Measurements from ENCODE around the gene MRE11. TPM values are rescaled to one million over a fixed set of nuclear protein-coding genes. Genes with fewer than 3 reads are reported as not detected.

The MRE11 gene
- total and polyA plus RNA-seq, 10 of the 15 experiments (the other 5 are each of a cell fraction or from before 2014, with no cell fraction given) = 16.2 to 39.2 (median 26.9) TPM

DNA sequence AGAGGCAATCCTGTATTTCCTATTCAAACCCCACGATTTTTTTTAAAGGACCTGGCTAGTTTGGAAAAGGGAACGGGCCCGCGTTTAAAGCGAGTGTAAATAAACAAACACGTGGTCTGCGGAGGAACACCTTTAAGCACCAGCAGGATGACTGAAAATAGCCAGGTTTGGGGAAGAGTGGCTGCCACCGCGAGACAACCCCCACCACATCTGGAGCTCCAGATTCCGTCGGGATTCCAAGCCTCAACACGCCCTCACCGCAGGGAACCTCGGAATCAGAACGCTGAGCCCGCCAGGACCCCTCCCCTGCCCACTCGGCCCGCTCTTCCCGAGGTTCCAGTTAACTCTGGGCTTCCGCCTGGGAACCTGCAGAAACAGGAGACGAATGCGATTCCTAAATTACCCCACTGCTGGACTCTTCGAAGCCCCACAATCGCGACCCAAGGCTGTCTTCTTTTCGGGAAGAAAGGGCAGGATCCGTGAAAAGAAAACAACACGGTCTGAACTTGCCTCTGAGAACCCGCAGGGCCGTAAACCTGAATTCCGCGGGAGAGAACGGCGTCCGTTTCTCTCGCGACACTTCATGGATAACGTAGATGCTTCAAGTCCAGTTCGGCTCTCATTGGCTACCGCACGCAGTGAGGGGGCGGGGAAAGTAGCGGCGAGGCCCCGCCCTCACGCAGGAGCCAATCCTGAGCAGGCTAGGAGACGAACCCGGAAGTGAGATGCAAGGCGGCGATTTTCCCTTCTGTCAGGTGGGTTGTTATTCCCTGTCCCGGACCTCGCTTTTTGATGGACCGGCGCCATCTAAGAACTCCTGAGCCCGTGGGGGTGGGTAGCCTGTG lies at the start of gene MRE11, which contains the start of gene ANKRD49 (continued):
- TF ChIP-seq, protein P1, sequence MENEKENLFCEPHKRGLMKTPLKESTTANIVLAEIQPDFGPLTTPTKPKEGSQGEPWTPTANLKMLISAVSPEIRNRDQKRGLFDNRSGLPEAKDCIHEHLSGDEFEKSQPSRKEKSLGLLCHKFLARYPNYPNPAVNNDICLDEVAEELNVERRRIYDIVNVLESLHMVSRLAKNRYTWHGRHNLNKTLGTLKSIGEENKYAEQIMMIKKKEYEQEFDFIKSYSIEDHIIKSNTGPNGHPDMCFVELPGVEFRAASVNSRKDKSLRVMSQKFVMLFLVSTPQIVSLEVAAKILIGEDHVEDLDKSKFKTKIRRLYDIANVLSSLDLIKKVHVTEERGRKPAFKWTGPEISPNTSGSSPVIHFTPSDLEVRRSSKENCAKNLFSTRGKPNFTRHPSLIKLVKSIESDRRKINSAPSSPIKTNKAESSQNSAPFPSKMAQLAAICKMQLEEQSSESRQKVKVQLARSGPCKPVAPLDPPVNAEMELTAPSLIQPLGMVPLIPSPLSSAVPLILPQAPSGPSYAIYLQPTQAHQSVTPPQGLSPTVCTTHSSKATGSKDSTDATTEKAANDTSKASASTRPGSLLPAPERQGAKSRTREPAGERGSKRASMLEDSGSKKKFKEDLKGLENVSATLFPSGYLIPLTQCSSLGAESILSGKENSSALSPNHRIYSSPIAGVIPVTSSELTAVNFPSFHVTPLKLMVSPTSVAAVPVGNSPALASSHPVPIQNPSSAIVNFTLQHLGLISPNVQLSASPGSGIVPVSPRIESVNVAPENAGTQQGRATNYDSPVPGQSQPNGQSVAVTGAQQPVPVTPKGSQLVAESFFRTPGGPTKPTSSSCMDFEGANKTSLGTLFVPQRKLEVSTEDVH (IDR thresholded peaks at IDR 0.05; ENCODE audit: low read depth, partially characterized antibody) = peak; percentile 63
- TF ChIP-seq ZZZ3 (IDR thresholded peaks at IDR 0.05; ENCODE audit: control insufficient read depth, insufficient read length, low read depth) = no peak
- TF ChIP-seq SMAD5 (IDR thresholded peaks at IDR 0.05; ENCODE audit: low read depth) = peak; percentile 22; the same call in 1 of the 2 replicates
- TF ChIP-seq YBX1 (IDR thresholded peaks at IDR 0.05) = no peak
- TF ChIP-seq YY1 (IDR thresholded peaks at IDR 0.05; ENCODE audit: low read depth, low read length) = 0 out of 2 replicates have a peak, but pooled peaks have one; percentile 6
- no peak for TF ChIP-seq RBBP5 (conservative IDR thresholded peaks at IDR 0.05)
- no peak for TF ChIP-seq LARP7 (IDR thresholded peaks at IDR 0.05)
- TF ChIP-seq, protein P2, sequence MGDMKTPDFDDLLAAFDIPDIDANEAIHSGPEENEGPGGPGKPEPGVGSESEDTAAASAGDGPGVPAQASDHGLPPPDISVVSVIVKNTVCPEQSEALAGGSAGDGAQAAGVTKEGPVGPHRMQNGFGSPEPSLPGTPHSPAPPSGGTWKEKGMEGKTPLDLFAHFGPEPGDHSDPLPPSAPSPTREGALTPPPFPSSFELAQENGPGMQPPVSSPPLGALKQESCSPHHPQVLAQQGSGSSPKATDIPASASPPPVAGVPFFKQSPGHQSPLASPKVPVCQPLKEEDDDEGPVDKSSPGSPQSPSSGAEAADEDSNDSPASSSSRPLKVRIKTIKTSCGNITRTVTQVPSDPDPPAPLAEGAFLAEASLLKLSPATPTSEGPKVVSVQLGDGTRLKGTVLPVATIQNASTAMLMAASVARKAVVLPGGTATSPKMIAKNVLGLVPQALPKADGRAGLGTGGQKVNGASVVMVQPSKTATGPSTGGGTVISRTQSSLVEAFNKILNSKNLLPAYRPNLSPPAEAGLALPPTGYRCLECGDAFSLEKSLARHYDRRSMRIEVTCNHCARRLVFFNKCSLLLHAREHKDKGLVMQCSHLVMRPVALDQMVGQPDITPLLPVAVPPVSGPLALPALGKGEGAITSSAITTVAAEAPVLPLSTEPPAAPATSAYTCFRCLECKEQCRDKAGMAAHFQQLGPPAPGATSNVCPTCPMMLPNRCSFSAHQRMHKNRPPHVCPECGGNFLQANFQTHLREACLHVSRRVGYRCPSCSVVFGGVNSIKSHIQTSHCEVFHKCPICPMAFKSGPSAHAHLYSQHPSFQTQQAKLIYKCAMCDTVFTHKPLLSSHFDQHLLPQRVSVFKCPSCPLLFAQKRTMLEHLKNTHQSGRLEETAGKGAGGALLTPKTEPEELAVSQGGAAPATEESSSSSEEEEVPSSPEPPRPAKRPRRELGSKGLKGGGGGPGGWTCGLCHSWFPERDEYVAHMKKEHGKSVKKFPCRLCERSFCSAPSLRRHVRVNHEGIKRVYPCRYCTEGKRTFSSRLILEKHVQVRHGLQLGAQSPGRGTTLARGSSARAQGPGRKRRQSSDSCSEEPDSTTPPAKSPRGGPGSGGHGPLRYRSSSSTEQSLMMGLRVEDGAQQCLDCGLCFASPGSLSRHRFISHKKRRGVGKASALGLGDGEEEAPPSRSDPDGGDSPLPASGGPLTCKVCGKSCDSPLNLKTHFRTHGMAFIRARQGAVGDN (IDR thresholded peaks at IDR 0.05) = no peak
- TF ChIP-seq EP300 (IDR thresholded peaks at IDR 0.05; ENCODE audit: borderline replicate concordance in 1 of 2, control insufficient read depth in 1 of 2, low read depth in 2 of 2, low read length in 2 of 2) = no peak
- peak; percentile 75 for TF ChIP-seq IKZF1 (conservative IDR thresholded peaks at IDR 0.05)
- TF ChIP-seq, protein P3, sequence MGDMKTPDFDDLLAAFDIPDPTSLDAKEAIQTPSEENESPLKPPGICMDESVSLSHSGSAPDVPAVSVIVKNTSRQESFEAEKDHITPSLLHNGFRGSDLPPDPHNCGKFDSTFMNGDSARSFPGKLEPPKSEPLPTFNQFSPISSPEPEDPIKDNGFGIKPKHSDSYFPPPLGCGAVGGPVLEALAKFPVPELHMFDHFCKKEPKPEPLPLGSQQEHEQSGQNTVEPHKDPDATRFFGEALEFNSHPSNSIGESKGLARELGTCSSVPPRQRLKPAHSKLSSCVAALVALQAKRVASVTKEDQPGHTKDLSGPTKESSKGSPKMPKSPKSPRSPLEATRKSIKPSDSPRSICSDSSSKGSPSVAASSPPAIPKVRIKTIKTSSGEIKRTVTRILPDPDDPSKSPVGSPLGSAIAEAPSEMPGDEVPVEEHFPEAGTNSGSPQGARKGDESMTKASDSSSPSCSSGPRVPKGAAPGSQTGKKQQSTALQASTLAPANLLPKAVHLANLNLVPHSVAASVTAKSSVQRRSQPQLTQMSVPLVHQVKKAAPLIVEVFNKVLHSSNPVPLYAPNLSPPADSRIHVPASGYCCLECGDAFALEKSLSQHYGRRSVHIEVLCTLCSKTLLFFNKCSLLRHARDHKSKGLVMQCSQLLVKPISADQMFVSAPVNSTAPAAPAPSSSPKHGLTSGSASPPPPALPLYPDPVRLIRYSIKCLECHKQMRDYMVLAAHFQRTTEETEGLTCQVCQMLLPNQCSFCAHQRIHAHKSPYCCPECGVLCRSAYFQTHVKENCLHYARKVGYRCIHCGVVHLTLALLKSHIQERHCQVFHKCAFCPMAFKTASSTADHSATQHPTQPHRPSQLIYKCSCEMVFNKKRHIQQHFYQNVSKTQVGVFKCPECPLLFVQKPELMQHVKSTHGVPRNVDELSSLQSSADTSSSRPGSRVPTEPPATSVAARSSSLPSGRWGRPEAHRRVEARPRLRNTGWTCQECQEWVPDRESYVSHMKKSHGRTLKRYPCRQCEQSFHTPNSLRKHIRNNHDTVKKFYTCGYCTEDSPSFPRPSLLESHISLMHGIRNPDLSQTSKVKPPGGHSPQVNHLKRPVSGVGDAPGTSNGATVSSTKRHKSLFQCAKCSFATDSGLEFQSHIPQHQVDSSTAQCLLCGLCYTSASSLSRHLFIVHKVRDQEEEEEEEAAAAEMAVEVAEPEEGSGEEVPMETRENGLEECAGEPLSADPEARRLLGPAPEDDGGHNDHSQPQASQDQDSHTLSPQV (IDR thresholded peaks at IDR 0.05) = no peak
- no peak for TF ChIP-seq PAX5 (IDR thresholded peaks at IDR 0.05; ENCODE audit: borderline replicate concordance, low read depth, low read length)
- peak; percentile 95; the same call in 1 of the 2 replicates for TF ChIP-seq RCOR1 (conservative IDR thresholded peaks at IDR 0.05; ENCODE audit: low read depth, low read length)
- no peak for TF ChIP-seq BCL11A (IDR thresholded peaks at IDR 0.05; ENCODE audit: low read depth, low read length)
- TF ChIP-seq, protein P4, sequence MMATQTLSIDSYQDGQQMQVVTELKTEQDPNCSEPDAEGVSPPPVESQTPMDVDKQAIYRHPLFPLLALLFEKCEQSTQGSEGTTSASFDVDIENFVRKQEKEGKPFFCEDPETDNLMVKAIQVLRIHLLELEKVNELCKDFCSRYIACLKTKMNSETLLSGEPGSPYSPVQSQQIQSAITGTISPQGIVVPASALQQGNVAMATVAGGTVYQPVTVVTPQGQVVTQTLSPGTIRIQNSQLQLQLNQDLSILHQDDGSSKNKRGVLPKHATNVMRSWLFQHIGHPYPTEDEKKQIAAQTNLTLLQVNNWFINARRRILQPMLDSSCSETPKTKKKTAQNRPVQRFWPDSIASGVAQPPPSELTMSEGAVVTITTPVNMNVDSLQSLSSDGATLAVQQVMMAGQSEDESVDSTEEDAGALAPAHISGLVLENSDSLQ (IDR thresholded peaks at IDR 0.05) = peak; percentile 62; the same call in 1 of the 2 replicates
- TF ChIP-seq PAX8 (IDR thresholded peaks at IDR 0.05) = no peak
- TF ChIP-seq SMC3 (IDR thresholded peaks at IDR 0.05; ENCODE audit: borderline replicate concordance, low read length) = no peak
- peak; percentile 27; the same call in 1 of the 2 replicates for TF ChIP-seq NRF1 (conservative IDR thresholded peaks at IDR 0.05; ENCODE audit: low read depth, low read length)
